ENCODE results near the gene GLIS1.

GRCh38 chr1:53606197-53606596, 132.8 kb downstream of the GLIS1 start:
- no peak for TF ChIP-seq POLR2A (IDR thresholded peaks at IDR 0.05)
- no peak for TF ChIP-seq CTCF (IDR thresholded peaks at IDR 0.05)
